Lower leg skin (tissue), 3 donors: ENCODE results near the gene TTC13.

Experiments used
- POLR2A ChIP-seq, 2 donors: fragments of 450-650 bp; IDR thresholded peaks; one replicate each; pipeline ENCODE4 v1.6.1; 2016 to 2017; ENCODE audit warnings: antibody characterized with exemption in 2 of 2, mild to moderate bottlenecking in 1 of 2, moderate library complexity in 1 of 2
- TF ChIP-seq, protein P1 (sequence below), 3 donors: fragments of 450-650 bp; IDR thresholded peaks; one replicate each; pipeline ENCODE4 v1.5.1; 2016; ENCODE audit warnings: antibody characterized with exemption in 3 of 3, mild to moderate bottlenecking in 3 of 3, moderate library complexity in 2 of 3

- TF ChIP-seq, protein P1, sequence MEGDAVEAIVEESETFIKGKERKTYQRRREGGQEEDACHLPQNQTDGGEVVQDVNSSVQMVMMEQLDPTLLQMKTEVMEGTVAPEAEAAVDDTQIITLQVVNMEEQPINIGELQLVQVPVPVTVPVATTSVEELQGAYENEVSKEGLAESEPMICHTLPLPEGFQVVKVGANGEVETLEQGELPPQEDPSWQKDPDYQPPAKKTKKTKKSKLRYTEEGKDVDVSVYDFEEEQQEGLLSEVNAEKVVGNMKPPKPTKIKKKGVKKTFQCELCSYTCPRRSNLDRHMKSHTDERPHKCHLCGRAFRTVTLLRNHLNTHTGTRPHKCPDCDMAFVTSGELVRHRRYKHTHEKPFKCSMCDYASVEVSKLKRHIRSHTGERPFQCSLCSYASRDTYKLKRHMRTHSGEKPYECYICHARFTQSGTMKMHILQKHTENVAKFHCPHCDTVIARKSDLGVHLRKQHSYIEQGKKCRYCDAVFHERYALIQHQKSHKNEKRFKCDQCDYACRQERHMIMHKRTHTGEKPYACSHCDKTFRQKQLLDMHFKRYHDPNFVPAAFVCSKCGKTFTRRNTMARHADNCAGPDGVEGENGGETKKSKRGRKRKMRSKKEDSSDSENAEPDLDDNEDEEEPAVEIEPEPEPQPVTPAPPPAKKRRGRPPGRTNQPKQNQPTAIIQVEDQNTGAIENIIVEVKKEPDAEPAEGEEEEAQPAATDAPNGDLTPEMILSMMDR (IDR thresholded peaks at IDR 0.05), result no peak
- TF ChIP-seq POLR2A (IDR thresholded peaks at IDR 0.05), result no peak
Observed at GRCh38 chr1:230877924-230878590, 100.6 kb downstream of the TTC13 start.
